ENCODE data around the gene SFMBT2. TPM values are rescaled to one million over a fixed set of nuclear protein-coding genes. Genes with fewer than 3 reads are reported as not detected.

The SFMBT2 gene
- total and polyA plus RNA-seq, 10 donors: 4.4 to 47.7 (median 34.8) TPM

DNA sequence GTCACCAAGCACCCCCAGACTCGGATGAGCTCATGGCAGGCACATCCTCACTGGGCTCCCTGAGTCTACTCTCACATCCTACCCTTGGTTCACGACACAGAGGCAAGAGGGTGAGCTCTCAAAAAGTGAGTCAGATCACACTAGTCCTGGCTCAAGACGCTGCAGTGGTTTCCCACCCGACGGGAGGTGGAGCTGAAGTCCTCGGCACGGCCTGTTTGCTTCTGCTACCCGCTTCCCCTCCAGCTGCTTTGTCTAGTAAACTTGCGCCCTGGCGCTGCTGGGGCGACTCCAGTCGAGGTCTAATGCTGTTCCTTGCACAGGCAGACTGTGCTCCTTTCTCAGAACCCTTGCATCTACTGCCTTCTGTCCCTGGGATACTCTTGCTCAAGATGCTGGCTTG is 13.5 kb upstream of the SFMBT2 start:
- DNase-seq: peak; percentile 78
- intact Hi-C loops (cut with DNase I; ENCODE audit: low total_unique reads): no loop called here
- Histone ChIP-seq H3K36me3 (no peaks in the 10 kb centered on the region), H3K27me3 (replicated peaks in 1 of 7) (no peaks in the 10 kb centered on the region), H3K9me3 (no peaks in the 10 kb centered on the region), H3K27ac (no peak overlapping the region), H3K4me3 (no peak overlapping the region), H3K4me1 (peaks cover 0 to 5% (median 0%) of the 10 kb centered on the region in 6 donors)
- TF ChIP-seq CTCF (IDR thresholded peaks at IDR 0.05 in 8 of 11, conservative IDR thresholded peaks at IDR 0.05 in 3 of 11): no peak
- no peak for TF ChIP-seq POLR2AphosphoS5 (IDR thresholded peaks at IDR 0.05)
- TF ChIP-seq POLR2A (IDR thresholded peaks at IDR 0.05): no peak
- WGBS, 5 donors: 72 to 85% (median 75%) methylated on average over 12 of the region's 12 CpGs

DNA sequence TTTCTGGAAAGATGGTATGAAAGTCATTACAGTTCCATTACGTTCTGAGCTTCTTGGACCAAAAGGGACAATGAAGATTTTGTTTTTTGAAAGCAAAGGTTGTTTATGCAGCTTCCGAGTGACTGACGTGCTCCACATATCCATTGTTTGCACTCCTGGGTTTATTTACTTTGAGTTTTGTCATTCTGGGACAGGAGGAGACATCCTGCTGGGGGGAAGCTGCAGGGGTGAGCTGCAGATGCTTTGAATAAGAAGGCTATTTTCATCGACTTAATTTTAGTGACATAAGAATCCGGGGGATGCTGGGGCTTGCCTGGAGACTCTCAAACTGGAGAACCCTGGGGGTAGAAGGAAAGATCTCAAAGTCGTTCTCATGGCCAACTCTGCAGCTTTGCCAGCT is 12.7 kb upstream of the SFMBT2 start:
- no peak overlapping the region for H3K4me3 ChIP-seq
- no peaks in the 10 kb centered on the region for H3K36me3 ChIP-seq
- TF ChIP-seq POLR2AphosphoS5 (IDR thresholded peaks at IDR 0.05): no peak
- TF ChIP-seq POLR2A (IDR thresholded peaks at IDR 0.05): no peak
- H3K9me3 ChIP-seq: no peaks in the 10 kb centered on the region
- peaks cover 0 to 5% (median 0%) of the 10 kb centered on the region in 6 donors for H3K4me1 ChIP-seq
- no peak for DNase-seq
- H3K27me3 ChIP-seq (replicated peaks in 1 of 7): no peaks in the 10 kb centered on the region
- intact Hi-C loops (cut with DNase I; ENCODE audit: low total_unique reads): no loop called here
- WGBS, 5 donors: 47 to 65% (median 61%) methylated on average over 6 of the region's 6 CpGs
- no peak overlapping the region for H3K27ac ChIP-seq

DNA sequence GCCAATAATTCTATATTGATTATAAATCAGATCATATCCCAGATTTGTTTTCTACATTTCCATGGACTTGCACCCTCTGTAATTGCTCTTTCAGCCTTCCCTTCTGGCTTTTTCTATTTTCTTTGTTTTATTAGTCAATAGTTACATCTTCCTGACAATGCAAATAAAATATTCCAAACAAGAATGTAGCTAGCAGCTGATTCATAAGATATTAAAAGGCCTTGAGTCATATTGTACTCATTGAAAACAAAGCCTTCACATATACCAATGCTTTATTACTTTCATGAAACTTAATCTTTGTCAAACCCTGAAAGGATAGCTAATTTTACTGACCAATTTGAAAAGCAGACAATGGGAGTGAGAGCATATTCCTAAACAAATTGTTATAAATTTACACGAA is 10.7 kb upstream of the SFMBT2 start:
- Histone ChIP-seq H3K27me3 (replicated peaks in 1 of 7) (no peaks in the 10 kb centered on the region), H3K4me1 (peaks cover 0 to 14% (median 5%) of the 10 kb centered on the region in 6 donors), H3K27ac (no peak overlapping the region), H3K9me3 (no peaks in the 10 kb centered on the region), H3K4me3 (no peak overlapping the region), H3K36me3 (no peaks in the 10 kb centered on the region)
- intact Hi-C loops (cut with DNase I; ENCODE audit: low total_unique reads): no loop called here
- DNase-seq: no peak
- TF ChIP-seq POLR2AphosphoS5 (IDR thresholded peaks at IDR 0.05) (no peak), CTCF (IDR thresholded peaks at IDR 0.05 in 8 of 11, conservative IDR thresholded peaks at IDR 0.05 in 3 of 11) (no peak), POLR2A (IDR thresholded peaks at IDR 0.05) (no peak)
- WGBS, 5 donors: 79 to 93% (median 89%) methylated on average over 1 of the region's 1 CpG

DNA sequence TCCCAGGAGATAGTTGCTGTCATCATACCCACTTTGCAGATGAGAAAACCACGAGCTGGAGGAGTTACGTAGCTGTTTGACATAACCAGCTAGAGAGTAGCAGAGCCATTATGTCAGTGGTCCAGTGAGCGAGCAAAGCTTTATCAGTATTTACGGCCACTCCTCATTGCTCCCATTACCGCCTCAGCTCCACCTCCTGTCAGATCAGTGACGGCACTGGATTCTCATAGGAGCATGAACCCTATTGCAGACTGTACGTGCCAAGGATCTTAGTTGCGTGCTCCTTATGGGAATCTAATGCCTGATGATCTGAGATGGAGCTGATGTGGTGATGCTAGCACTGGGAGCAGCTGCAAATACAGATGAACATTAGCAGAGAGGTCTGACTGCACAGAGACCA is 9.2 kb upstream of the SFMBT2 start:
- no peaks in the 10 kb centered on the region for H3K9me3 ChIP-seq
- H3K36me3 ChIP-seq: no peaks in the 10 kb centered on the region
- 91 to 94% (median 94%) methylated on average over 8 of the region's 8 CpGs for WGBS, 5 donors
- TF ChIP-seq POLR2A (IDR thresholded peaks at IDR 0.05) (no peak), POLR2AphosphoS5 (IDR thresholded peaks at IDR 0.05) (no peak), CTCF (IDR thresholded peaks at IDR 0.05 in 8 of 11, conservative IDR thresholded peaks at IDR 0.05 in 3 of 11) (no peak)
- no peak overlapping the region for H3K27ac ChIP-seq
- intact Hi-C loops (cut with DNase I; ENCODE audit: low total_unique reads): loop anchor here (10.0 kb wide), 3 partner anchors 295 to 755 kb away; no protein-coding TSS in a partner anchor
- H3K4me3 ChIP-seq: no peak overlapping the region
- peaks cover 0 to 12% (median 6%) of the 10 kb centered on the region in 6 donors for H3K4me1 ChIP-seq
- H3K27me3 ChIP-seq (replicated peaks in 1 of 7): no peaks in the 10 kb centered on the region
- DNase-seq: no peak

- TF ChIP-seq CTCF (IDR thresholded peaks at IDR 0.05 in 8 of 11, conservative IDR thresholded peaks at IDR 0.05 in 3 of 11): no peak
- TF ChIP-seq POLR2A (IDR thresholded peaks at IDR 0.05): no peak
- no peak for TF ChIP-seq POLR2AphosphoS5 (IDR thresholded peaks at IDR 0.05)
- H3K9me3 ChIP-seq: no peaks in the 10 kb centered on the region
- no peaks in the 10 kb centered on the region for H3K36me3 ChIP-seq
- peaks cover 2 to 19% (median 9%) of the 10 kb centered on the region in 6 donors for H3K4me1 ChIP-seq
- H3K4me3 ChIP-seq: no peak overlapping the region
- no peak overlapping the region for H3K27ac ChIP-seq
- intact Hi-C loops (cut with DNase I; ENCODE audit: low total_unique reads): loop anchor here (2.0 to 10.0 kb wide), 4 partner anchors 293 to 753 kb away; no protein-coding TSS in a partner anchor
- WGBS, 5 donors: 0 to 10% (median 3%) methylated on average over 1 of the region's 1 CpG
- H3K27me3 ChIP-seq (replicated peaks in 1 of 7): peaks cover 0 to 12% (median 4%) of the 10 kb centered on the region in 7 donors
- DNase-seq: no peak
Measured at GRCh38 chr10:7417807-7418206, 7.0 kb upstream of the SFMBT2 start.

Measured in spleen (tissue), 11 donors.